Smooth muscle cell (in vitro differentiated cells): Measurements from ENCODE around the gene RPUSD1. TPM values are rescaled to one million over a fixed set of nuclear protein-coding genes. Genes with fewer than 3 reads are reported as not detected.

Source experiments
- DNase-seq: peaks from one replicate; lab custom pipeline; 2025; ENCODE audit not compliant: unreplicated experiment; lab: John Stamatoyannopoulos, UW
- H2AFZ ChIP-seq: fragments of 200-600 bp; sonication (generic); 2 replicates; pipeline ENCODE4 v1.6.0; 2016; ENCODE audit warnings: antibody characterized with exemption, low read depth, mild to moderate bottlenecking
- H3F3A ChIP-seq: fragments of 200-600 bp; sonication (generic); 2 replicates; pipeline ENCODE4 v1.6.0; 2017; ENCODE audit warnings: antibody characterized with exemption, low read depth
- H3K27ac ChIP-seq: fragments of 200-600 bp; sonication (generic); 2 replicates; pipeline ENCODE4 v1.5.1; 2016; ENCODE audit warnings: low read depth, mild to moderate bottlenecking
- H3K27me3 ChIP-seq: fragments of 200-600 bp; sonication (generic); 2 replicates; pipeline ENCODE4 v1.6.1; 2016; ENCODE audit warnings: low read depth, mild to moderate bottlenecking
- H3K36me3 ChIP-seq: fragments of 200-600 bp; sonication (generic); 2 replicates; pipeline ENCODE4 v1.5.1; 2016; ENCODE audit warnings: low read depth
- H3K4me1 ChIP-seq: fragments of 200-600 bp; sonication (generic); 2 replicates; pipeline ENCODE4 v1.5.1; 2016; ENCODE audit warnings: low read depth
- H3K4me2 ChIP-seq: fragments of 200-600 bp; sonication (generic); 2 replicates; pipeline ENCODE4 v1.6.0; 2016; ENCODE audit warnings: mild to moderate bottlenecking
- H3K4me3 ChIP-seq: fragments of 200-600 bp; sonication (generic); 2 replicates; pipeline ENCODE4 v1.5.1; 2016; ENCODE audit warnings: mild to moderate bottlenecking
- H3K79me2 ChIP-seq: fragments of 200-600 bp; sonication (generic); 2 replicates; pipeline ENCODE4 v1.6.0; 2016; ENCODE audit warnings: low read depth, mild to moderate bottlenecking
- H3K9ac ChIP-seq: fragments of 200-600 bp; sonication (generic); 2 replicates; pipeline ENCODE4 v1.6.0; 2016; ENCODE audit warnings: low read depth
- H3K9me3 ChIP-seq: fragments of 200-600 bp; sonication (generic); replicated peaks from 2 replicates; pipeline ENCODE4 v1.5.1; 2016; ENCODE audit warnings: low read depth
- H4K20me1 ChIP-seq: fragments of 200-600 bp; sonication (generic); 2 replicates; pipeline ENCODE4 v1.6.0; 2016; ENCODE audit warnings: low read depth
- WGBS: methylation state at CpG from one replicate; pipeline ENCODE4 v1.1.7; 2016; ENCODE audit warnings: low lambda C conversion rate; 5-methylcytosine and 5-hydroxymethylcytosine counted together
- polyA plus RNA-seq: library from polyadenylated mRNA; unstranded; fragments of >200 nt; fragmentation: Nextera tagmentation; extraction: Ambion mirVana; gene quantifications from 2 replicates; pipeline ENCODE4 v1.2.1, GENCODE V29; 2016
- total RNA-seq: library from RNA; depleted of rRNA; stranded (reverse); fragments of >200 nt; gene quantifications from 2 replicates; pipeline ENCODE4 v1.2.3, GENCODE V29; 2014
- TF ChIP-seq, protein P1 (sequence below): fragments of 200-600 bp; sonication (generic); IDR thresholded peaks from 2 replicates; pipeline ENCODE4 v1.5.1; 2017; ENCODE audit warnings: borderline replicate concordance, mild to moderate bottlenecking, antibody characterized with exemption; ENCODE audit not compliant: insufficient read depth, poor library complexity, severe bottlenecking

RPUSD1 gene
- total and polyA plus RNA-seq, 2 experiments from 2014 or later: 7.8 to 20.8 TPM

GRCh38 chr16:799111-799947 lies 11.1 kb upstream of the RPUSD1 start:
- H3F3A ChIP-seq: no peaks in the 10 kb centered on the region
- DNase-seq: no peak
- H3K27me3 ChIP-seq: peaks cover 40% of the 10 kb centered on the region
- H3K4me3 ChIP-seq: no peak overlapping the region
- no peak overlapping the region for H3K4me2 ChIP-seq
- 90% methylated on average over 22 of the region's 22 CpGs for WGBS
- H3K36me3 ChIP-seq: no peaks in the 10 kb centered on the region
- H3K9me3 ChIP-seq: no peaks in the 10 kb centered on the region
- TF ChIP-seq, protein P1, sequence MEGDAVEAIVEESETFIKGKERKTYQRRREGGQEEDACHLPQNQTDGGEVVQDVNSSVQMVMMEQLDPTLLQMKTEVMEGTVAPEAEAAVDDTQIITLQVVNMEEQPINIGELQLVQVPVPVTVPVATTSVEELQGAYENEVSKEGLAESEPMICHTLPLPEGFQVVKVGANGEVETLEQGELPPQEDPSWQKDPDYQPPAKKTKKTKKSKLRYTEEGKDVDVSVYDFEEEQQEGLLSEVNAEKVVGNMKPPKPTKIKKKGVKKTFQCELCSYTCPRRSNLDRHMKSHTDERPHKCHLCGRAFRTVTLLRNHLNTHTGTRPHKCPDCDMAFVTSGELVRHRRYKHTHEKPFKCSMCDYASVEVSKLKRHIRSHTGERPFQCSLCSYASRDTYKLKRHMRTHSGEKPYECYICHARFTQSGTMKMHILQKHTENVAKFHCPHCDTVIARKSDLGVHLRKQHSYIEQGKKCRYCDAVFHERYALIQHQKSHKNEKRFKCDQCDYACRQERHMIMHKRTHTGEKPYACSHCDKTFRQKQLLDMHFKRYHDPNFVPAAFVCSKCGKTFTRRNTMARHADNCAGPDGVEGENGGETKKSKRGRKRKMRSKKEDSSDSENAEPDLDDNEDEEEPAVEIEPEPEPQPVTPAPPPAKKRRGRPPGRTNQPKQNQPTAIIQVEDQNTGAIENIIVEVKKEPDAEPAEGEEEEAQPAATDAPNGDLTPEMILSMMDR: no peak
- peaks cover 8% of the 10 kb centered on the region for H3K4me1 ChIP-seq
- H3K27ac ChIP-seq: no peak overlapping the region
- H2AFZ ChIP-seq: no peak overlapping the region
- no peaks in the 10 kb centered on the region for H3K79me2 ChIP-seq
- H4K20me1 ChIP-seq: no peaks in the 10 kb centered on the region
- no peak overlapping the region for H3K9ac ChIP-seq

DNA sequence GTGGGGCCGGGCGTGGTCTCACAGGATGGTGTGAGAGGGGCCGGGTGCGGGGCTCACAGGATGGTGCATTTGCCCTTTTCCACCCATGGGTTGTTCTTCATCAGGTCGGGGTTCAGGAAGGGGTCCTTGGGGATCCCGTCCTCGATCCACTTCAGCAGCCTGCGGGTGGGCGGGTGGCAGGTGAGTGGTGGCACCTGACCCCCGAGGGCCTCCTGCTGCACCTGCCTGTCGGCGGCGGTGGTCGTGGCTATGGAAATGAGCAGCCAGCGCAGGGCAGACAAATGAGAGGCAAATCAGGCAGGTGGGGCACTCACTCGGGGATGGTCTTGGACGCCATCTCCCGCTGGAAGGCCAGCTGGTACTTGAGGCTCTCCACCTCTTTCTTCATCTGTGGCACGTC lies 10.5 kb upstream of the RPUSD1 start:
- Histone ChIP-seq H3K27me3 (peaks cover 40% of the 10 kb centered on the region), H4K20me1 (no peaks in the 10 kb centered on the region), H3K9ac (no peak overlapping the region), H3K36me3 (no peaks in the 10 kb centered on the region), H3K79me2 (no peaks in the 10 kb centered on the region), H3F3A (no peaks in the 10 kb centered on the region), H3K27ac (no peak overlapping the region), H3K4me1 (peaks cover 8% of the 10 kb centered on the region), H3K4me2 (no peak overlapping the region), H2AFZ (no peak overlapping the region), H3K9me3 (no peaks in the 10 kb centered on the region), H3K4me3 (no peak overlapping the region)
- WGBS: 96% methylated on average over 19 of the region's 19 CpGs
- DNase-seq: no peak
- TF ChIP-seq, protein P1: no peak

GRCh38 chr16:797686-798085 lies 9.5 kb upstream of the RPUSD1 start:
- Histone ChIP-seq H2AFZ (no peak overlapping the region), H3K4me2 (no peak overlapping the region), H3K4me3 (no peak overlapping the region), H3K27ac (no peak overlapping the region), H3K36me3 (no peaks in the 10 kb centered on the region), H3K27me3 (peaks cover 36% of the 10 kb centered on the region), H3F3A (no peaks in the 10 kb centered on the region), H3K4me1 (peaks cover 8% of the 10 kb centered on the region), H3K9me3 (no peaks in the 10 kb centered on the region), H3K9ac (no peak overlapping the region), H4K20me1 (no peaks in the 10 kb centered on the region), H3K79me2 (no peaks in the 10 kb centered on the region)
- 96% methylated on average over 22 of the region's 22 CpGs for WGBS
- TF ChIP-seq, protein P1: no peak
- no peak for DNase-seq

GRCh38 chr16:797120-797420 lies 8.9 kb upstream of the RPUSD1 start:
- H3K27me3 ChIP-seq: peaks cover 32% of the 10 kb centered on the region
- H3K79me2 ChIP-seq: no peaks in the 10 kb centered on the region
- H3F3A ChIP-seq: no peaks in the 10 kb centered on the region
- H3K36me3 ChIP-seq: no peaks in the 10 kb centered on the region
- H3K4me3 ChIP-seq: no peak overlapping the region
- no peak for DNase-seq
- H4K20me1 ChIP-seq: no peaks in the 10 kb centered on the region
- no peaks in the 10 kb centered on the region for H3K9me3 ChIP-seq
- H3K27ac ChIP-seq: no peak overlapping the region
- H2AFZ ChIP-seq: no peak overlapping the region
- H3K4me2 ChIP-seq: no peak overlapping the region
- TF ChIP-seq, protein P1: no peak
- H3K9ac ChIP-seq: no peak overlapping the region
- WGBS: 100% methylated on average over 1 of the region's 2 CpGs
- H3K4me1 ChIP-seq: peaks cover 8% of the 10 kb centered on the region
